Gastrocnemius medialis (tissue), 4 donors: Measurements from ENCODE around the gene BLZF1.

Experiments used
- CTCF ChIP-seq, 5 experiments: fragments of 450-650 bp in 3 of 5; fragments of 200-600 bp in 2 of 5; sonication (generic) in 2 of 5; IDR thresholded peaks in 4 of 5; conservative IDR thresholded peaks in 1 of 5; 1 replicate in 4 of 5; 2 replicates in 1 of 5; pipeline ENCODE4 v1.5.1; 2016 to 2019; ENCODE audit warnings: antibody characterized with exemption in 5 of 5, mild to moderate bottlenecking in 3 of 5, moderate library complexity in 3 of 5
- POLR2A ChIP-seq, 2 donors: fragments of 450-650 bp; IDR thresholded peaks; one replicate each; pipeline ENCODE4 v1.6.1; 2017; ENCODE audit warnings: antibody characterized with exemption in 2 of 2, mild to moderate bottlenecking in 2 of 2, moderate library complexity in 2 of 2

- no peak for TF ChIP-seq POLR2A (IDR thresholded peaks at IDR 0.05)
- TF ChIP-seq CTCF (IDR thresholded peaks at IDR 0.05 in 4 of 5, conservative IDR thresholded peaks at IDR 0.05 in 1 of 5), result no peak
These were observed 46.5 kb upstream of the BLZF1 start for GRCh38 chr1:169321539-169321938.
